ENCODE measurements around the gene HHAT.

HHAT gene

DNA sequence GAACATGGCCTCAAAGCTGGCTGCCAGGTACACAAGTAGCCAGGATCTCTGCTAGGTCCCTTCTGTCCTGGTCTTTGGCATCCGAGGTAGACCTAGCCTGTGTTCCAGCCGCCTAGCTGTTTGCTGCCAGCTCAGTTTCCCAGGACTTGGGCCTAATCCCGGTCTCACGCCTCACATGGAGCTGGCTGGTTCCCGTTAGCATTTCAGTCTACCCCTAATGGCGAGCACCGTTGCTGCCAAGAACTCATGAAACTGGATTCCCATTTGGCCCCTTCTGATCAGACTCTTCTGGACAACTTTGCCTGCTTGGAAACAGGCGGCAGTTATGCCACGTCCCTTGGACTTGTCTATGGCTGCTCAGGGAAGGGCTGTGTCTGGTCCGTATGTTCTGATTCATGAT is 26.2 kb upstream of the HHAT start:
- no peaks in the 10 kb centered on the region for H3K9me3 Mint-ChIP-seq
- no peaks in the 10 kb centered on the region for H3K4me1 Mint-ChIP-seq
- H3K36me3 Mint-ChIP-seq = no peaks in the 10 kb centered on the region
- H3K27me3 Mint-ChIP-seq = peaks cover 12% of the 10 kb centered on the region
- H3K4me3 Mint-ChIP-seq = no peak overlapping the region
- no peak overlapping the region for H3K27ac Mint-ChIP-seq

- Mint-ChIP-seq H3K36me3 (no peaks in the 10 kb centered on the region), H3K4me3 (no peak overlapping the region), H3K4me1 (no peaks in the 10 kb centered on the region), H3K9me3 (no peaks in the 10 kb centered on the region), H3K27ac (no peak overlapping the region), H3K27me3 (peaks cover 15% of the 10 kb centered on the region)
These were observed 25.3 kb upstream of the HHAT start for GRCh38 chr1:210303391-210303790.

- Mint-ChIP-seq H3K4me1 (peaks cover 11% of the 10 kb centered on the region), H3K4me3 (peak overlapping the region; percentile 74), H3K36me3 (no peaks in the 10 kb centered on the region), H3K9me3 (no peaks in the 10 kb centered on the region), H3K27me3 (peaks cover 11% of the 10 kb centered on the region), H3K27ac (peak overlapping the region; percentile 15)
These were observed 18.0 kb upstream of the HHAT start for GRCh38 chr1:210310562-210311153.

- Mint-ChIP-seq H3K27ac (no peak overlapping the region), H3K36me3 (no peaks in the 10 kb centered on the region), H3K9me3 (no peaks in the 10 kb centered on the region), H3K4me3 (peak overlapping the region; percentile 27), H3K27me3 (peaks cover 10% of the 10 kb centered on the region), H3K4me1 (peaks cover 11% of the 10 kb centered on the region)
These were observed 16.8 kb upstream of the HHAT start for GRCh38 chr1:210311726-210312493.

DNA sequence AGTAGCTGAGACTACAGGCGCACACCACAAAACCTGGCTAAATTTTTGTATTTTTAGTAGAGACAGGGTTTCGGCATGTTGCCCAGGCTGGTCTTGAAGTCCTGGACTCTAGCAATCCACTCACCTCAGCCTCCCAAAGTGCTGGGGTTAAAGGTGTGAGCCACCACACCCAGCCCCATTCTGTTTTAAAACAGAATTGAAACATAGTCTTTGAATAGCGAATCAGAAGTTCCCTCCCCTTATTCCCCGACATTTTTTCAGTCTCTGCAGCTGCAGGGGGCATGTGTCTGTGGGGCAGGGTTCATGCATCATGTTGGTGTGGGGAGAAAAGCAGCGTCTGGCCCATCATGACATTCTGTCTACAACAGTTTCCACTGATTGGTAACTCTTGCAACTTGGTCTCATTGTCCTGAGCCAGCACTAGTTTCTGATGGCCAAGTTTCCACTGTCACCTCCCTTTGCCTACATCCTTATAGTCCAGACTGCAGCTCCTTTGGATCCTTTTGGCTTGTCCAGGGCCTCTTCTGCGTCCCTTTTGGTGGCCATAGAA is 15.6 kb upstream of the HHAT start:
- H3K4me3 Mint-ChIP-seq = no peak overlapping the region
- no peak overlapping the region for H3K27ac Mint-ChIP-seq
- H3K9me3 Mint-ChIP-seq = no peaks in the 10 kb centered on the region
- H3K27me3 Mint-ChIP-seq = peaks cover 2% of the 10 kb centered on the region
- H3K4me1 Mint-ChIP-seq = peaks cover 11% of the 10 kb centered on the region
- no peaks in the 10 kb centered on the region for H3K36me3 Mint-ChIP-seq

GRCh38 chr1:210313921-210314320 is 14.8 kb upstream of the HHAT start:
- H3K27me3 Mint-ChIP-seq = peaks cover 2% of the 10 kb centered on the region
- H3K27ac Mint-ChIP-seq = no peak overlapping the region
- no peaks in the 10 kb centered on the region for H3K9me3 Mint-ChIP-seq
- H3K4me3 Mint-ChIP-seq = no peak overlapping the region
- H3K4me1 Mint-ChIP-seq = peaks cover 11% of the 10 kb centered on the region
- no peaks in the 10 kb centered on the region for H3K36me3 Mint-ChIP-seq

GRCh38 chr1:210315529-210315928 is 13.2 kb upstream of the HHAT start:
- Mint-ChIP-seq H3K36me3 (no peaks in the 10 kb centered on the region), H3K9me3 (no peaks in the 10 kb centered on the region), H3K4me3 (no peak overlapping the region), H3K4me1 (peaks cover 11% of the 10 kb centered on the region), H3K27ac (no peak overlapping the region), H3K27me3 (no peaks in the 10 kb centered on the region)

- Mint-ChIP-seq H3K4me1 (no peaks in the 10 kb centered on the region), H3K36me3 (no peaks in the 10 kb centered on the region), H3K4me3 (no peak overlapping the region), H3K27me3 (peaks cover 6% of the 10 kb centered on the region), H3K9me3 (peaks cover 4% of the 10 kb centered on the region), H3K27ac (no peak overlapping the region)
These were observed 7.6 kb upstream of the HHAT start for GRCh38 chr1:210321131-210321530.

DNA sequence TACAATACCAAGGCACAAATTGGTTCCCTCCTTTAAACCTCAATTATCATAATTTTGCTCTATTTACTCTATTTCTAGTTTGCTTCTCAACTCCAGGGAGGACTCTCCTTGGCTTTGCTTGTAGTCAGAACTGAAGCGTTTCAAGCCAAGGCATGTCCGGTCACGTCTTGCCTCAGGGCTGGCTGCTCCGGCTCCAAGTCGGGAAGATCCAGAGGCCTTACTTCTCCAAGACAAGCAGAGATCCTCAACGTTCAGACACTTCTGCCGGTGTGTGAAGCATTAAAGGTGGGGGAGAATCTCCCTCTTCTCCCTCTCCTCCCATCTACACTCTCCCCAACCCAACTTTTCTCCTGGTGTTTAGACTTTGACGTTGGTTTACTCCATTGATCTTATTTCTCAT is 7.2 kb upstream of the HHAT start:
- H3K27ac Mint-ChIP-seq = no peak overlapping the region
- no peaks in the 10 kb centered on the region for H3K36me3 Mint-ChIP-seq
- H3K27me3 Mint-ChIP-seq = peaks cover 7% of the 10 kb centered on the region
- H3K4me1 Mint-ChIP-seq = no peaks in the 10 kb centered on the region
- peaks cover 4% of the 10 kb centered on the region for H3K9me3 Mint-ChIP-seq
- no peak overlapping the region for H3K4me3 Mint-ChIP-seq

DNA sequence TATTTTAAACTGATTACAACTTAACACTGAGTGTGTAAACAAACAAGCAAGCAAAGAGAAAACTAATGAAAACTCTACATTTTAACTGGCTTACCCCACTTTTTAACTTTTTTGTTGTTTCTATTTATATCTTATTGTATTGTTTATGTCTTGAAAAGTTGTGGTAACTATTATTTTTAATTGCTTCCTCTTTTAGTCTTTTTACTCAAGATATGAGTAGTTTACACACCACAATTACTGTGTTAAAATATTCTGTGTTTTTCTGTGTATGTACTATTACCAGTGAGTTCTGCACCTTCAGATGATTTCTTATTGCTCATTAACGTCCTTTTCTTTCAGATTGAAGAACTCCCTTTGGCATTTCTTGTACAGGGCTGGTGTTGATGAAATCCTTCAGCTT is 4.7 kb upstream of the HHAT start:
- H3K4me1 Mint-ChIP-seq = peaks cover 7% of the 10 kb centered on the region
- H3K9me3 Mint-ChIP-seq = peaks cover 4% of the 10 kb centered on the region
- no peaks in the 10 kb centered on the region for H3K36me3 Mint-ChIP-seq
- H3K27me3 Mint-ChIP-seq = peaks cover 7% of the 10 kb centered on the region
- no peak overlapping the region for H3K27ac Mint-ChIP-seq
- H3K4me3 Mint-ChIP-seq = no peak overlapping the region

- Mint-ChIP-seq H3K36me3 (no peaks in the 10 kb centered on the region), H3K27ac (peak overlapping the region; percentile 48), H3K4me1 (peaks cover 19% of the 10 kb centered on the region), H3K9me3 (peaks cover 4% of the 10 kb centered on the region), H3K27me3 (peaks cover 9% of the 10 kb centered on the region), H3K4me3 (no peak overlapping the region)
These were observed 3.6 kb upstream of the HHAT start for GRCh38 chr1:210325026-210325670.

DNA sequence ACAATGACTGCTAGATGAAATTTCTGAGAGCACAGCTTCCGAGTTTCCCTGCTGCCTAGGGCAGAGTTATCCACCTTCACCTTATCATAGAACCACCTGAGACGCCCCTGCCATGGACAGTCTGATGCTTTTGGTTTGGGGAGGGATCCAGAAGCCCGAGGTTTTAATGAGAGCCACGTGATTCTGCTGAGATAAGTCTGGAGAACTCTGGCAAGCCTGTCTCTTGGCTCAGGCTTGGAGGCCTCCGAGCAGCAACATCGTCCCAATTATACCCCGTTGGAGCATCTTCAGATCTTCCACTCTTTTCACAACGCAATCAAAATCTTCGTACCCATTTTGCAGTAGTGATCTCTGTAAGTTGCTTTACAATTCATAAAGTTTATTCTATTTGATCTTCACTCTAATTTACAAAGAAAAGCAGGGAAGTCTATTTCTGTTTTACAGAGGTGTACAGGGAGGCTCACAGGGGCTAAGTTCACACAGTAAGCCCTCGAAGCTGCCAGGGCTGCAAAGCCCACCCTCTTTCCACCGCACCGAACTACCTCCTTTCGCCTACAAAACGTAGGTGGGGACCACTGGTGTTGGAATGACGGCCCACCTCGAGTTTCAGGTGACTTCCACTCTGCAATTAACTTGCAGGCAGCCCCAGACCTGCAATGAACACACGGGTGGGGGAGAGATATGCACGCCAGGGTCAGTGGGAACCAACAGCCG is 513 bp upstream of the HHAT start:
- Mint-ChIP-seq H3K4me3 (peak overlapping the region; percentile 84), H3K4me1 (peaks cover 21% of the 10 kb centered on the region), H3K36me3 (no peaks in the 10 kb centered on the region), H3K9me3 (peaks cover 4% of the 10 kb centered on the region), H3K27ac (no peak overlapping the region), H3K27me3 (peaks cover 10% of the 10 kb centered on the region)

DNA sequence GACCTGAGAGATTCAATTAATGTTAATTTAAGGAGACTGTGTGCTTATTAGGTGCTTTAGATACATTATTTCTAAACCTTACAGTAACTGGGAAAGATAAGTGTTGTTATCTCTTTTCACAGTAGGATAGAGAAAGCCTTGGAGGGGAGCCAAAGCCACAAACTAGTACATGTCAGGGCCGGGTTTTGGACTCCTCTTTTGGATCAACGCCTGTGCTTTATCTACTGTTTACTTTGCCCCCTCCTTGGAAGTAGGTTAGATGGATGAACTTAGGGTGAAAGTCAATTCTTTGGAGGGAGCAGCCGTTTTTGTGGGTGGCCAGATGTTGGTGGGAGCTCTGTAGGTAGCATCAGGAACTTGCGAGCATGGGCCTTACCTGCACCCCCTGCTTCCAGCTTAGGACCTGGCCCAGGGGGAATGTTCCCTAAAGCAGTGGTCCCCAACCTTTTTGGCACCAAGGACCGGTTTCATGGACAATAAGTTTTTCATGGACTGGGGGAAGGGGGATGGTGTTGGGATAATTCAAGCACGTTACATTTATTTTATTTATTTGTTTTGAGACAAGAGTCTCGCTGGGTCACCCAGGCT is 1.7 kb downstream of the HHAT start:
- Mint-ChIP-seq H3K9me3 (no peaks in the 10 kb centered on the region), H3K4me3 (peak overlapping the region; percentile 91), H3K4me1 (peaks cover 21% of the 10 kb centered on the region), H3K27me3 (peaks cover 8% of the 10 kb centered on the region), H3K27ac (no peak overlapping the region), H3K36me3 (no peaks in the 10 kb centered on the region)

GRCh38 chr1:210332233-210332632 is 3.5 kb downstream of the HHAT start:
- H3K4me1 Mint-ChIP-seq = peaks cover 21% of the 10 kb centered on the region
- no peaks in the 10 kb centered on the region for H3K9me3 Mint-ChIP-seq
- H3K36me3 Mint-ChIP-seq = no peaks in the 10 kb centered on the region
- H3K27me3 Mint-ChIP-seq = peaks cover 6% of the 10 kb centered on the region
- no peak overlapping the region for H3K4me3 Mint-ChIP-seq
- H3K27ac Mint-ChIP-seq = no peak overlapping the region

DNA sequence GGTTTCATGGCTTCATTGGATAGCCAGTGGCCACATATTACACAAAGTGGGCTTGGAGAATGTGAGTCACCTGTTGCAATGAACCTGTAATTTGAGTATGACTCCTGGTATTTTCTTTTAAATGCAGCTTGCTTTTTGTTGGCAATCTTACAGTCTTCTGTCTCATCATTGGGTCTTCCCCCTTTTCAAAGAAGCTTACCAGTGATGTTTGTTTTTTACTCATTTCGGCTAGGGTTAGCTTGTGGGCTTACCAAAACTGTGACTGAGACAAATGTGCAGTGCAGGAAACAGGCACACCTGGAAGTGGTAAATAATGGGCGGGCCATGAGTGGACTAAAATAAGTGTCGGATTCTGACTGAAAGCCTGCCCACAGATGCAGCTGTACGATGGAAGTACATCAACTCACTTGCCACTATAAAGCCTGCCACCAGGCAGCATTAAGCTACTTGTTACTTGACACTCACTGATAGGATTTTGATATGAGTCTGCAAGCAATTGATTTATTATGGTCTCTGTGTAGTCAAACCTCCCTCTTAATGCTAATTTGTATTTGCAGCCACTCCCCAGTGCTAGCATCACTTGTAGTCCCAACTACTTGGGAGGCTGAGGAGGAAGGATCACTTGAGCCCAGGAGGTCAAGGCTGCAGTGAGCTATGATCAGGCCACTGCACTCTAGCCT is 4.2 kb downstream of the HHAT start:
- H3K9me3 Mint-ChIP-seq = no peaks in the 10 kb centered on the region
- H3K4me1 Mint-ChIP-seq = peaks cover 21% of the 10 kb centered on the region
- H3K27me3 Mint-ChIP-seq = peaks cover 6% of the 10 kb centered on the region
- H3K27ac Mint-ChIP-seq = no peak overlapping the region
- H3K36me3 Mint-ChIP-seq = no peaks in the 10 kb centered on the region
- H3K4me3 Mint-ChIP-seq = no peak overlapping the region
